Cardiac fibroblast (primary cell): ENCODE data around the gene ARMH3.

Experiments
- DNase-seq, 2 donors: peaks; one replicate each; pipeline versions ENCODE4 v3.0.0 to v3.0.0-alpha.2; 2010; ENCODE audit warnings: low read depth in 2 of 2
- H3K4me3 ChIP-seq, 2 donors: replicated peaks in 1 of 2; 1 replicate in 1 of 2; 2 replicates in 1 of 2; pipeline ENCODE4 v1.5.1; 2011; ENCODE audit warnings: low read depth in 2 of 2, low read length in 2 of 2, mild to moderate bottlenecking in 2 of 2, moderate library complexity in 1 of 2
- TF ChIP-seq, protein P1 (sequence below): IDR thresholded peaks from one replicate; pipeline ENCODE4 v1.5.1; 2011; ENCODE audit warnings: low read depth, mild to moderate bottlenecking, low read length, inconsistent platforms

ARMH3 gene

DNA sequence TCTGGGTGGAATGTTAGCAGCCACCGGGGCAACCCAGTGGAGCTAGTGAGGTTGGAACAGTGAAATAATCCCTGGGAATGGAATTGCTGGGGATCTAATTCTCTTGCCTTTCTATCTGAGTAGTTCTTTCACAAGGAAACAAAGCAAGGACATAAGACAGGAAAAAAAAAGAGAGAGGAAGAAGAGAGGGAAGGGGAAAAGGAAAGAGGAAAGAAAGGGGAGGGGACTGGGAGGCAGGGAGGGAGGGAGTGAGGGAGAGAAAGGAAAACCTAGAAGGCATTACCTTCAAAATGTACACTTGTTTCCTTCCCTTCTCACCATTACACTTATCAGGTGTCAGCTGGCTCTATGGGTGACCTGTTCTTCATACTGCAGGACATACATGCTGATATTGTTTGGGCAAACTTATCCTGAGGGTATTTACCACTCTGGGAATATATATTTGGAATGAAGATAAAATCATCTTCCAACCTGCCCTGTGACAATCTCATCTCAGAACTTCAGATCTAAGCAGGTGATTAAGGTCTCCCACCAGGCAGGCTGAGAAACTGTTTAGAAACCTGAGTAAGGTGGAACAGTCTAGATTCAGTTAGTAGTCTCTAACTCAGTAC, 162.4 kb downstream of the ARMH3 start:
- TF ChIP-seq, protein P1, sequence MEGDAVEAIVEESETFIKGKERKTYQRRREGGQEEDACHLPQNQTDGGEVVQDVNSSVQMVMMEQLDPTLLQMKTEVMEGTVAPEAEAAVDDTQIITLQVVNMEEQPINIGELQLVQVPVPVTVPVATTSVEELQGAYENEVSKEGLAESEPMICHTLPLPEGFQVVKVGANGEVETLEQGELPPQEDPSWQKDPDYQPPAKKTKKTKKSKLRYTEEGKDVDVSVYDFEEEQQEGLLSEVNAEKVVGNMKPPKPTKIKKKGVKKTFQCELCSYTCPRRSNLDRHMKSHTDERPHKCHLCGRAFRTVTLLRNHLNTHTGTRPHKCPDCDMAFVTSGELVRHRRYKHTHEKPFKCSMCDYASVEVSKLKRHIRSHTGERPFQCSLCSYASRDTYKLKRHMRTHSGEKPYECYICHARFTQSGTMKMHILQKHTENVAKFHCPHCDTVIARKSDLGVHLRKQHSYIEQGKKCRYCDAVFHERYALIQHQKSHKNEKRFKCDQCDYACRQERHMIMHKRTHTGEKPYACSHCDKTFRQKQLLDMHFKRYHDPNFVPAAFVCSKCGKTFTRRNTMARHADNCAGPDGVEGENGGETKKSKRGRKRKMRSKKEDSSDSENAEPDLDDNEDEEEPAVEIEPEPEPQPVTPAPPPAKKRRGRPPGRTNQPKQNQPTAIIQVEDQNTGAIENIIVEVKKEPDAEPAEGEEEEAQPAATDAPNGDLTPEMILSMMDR = no peak
- no peak for DNase-seq
- no peak overlapping the region for H3K4me3 ChIP-seq

DNA sequence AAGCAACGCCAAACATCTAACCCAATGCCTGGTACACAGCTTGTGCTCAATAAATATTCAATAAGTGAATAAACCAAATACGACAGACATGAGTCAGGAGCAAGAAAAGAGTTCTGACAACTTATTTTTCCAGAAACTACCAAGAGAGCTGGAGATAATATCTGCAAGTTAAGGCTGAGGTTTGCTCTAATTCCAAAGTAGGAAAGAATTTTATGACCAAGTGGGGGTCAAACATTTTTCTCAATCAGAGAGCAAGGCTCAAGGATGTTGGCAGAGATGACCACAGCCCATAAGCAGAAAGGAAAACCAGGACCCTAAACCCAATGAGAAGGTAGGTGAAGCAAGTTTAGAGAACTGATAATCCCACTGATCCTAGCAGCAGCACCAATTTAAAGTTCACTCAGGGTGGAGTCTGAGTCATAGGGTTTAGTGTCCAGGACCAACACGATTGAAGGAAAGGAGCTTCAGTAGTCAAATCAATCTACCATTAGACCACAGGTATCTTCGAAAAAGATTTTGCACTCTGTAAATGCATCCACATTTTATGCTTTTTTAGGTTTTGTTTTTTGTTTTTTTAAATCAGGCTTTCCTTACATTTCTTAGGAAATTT, 163.1 kb downstream of the ARMH3 start:
- H3K4me3 ChIP-seq = no peak overlapping the region
- TF ChIP-seq, protein P1 = no peak
- DNase-seq = no peak

DNA sequence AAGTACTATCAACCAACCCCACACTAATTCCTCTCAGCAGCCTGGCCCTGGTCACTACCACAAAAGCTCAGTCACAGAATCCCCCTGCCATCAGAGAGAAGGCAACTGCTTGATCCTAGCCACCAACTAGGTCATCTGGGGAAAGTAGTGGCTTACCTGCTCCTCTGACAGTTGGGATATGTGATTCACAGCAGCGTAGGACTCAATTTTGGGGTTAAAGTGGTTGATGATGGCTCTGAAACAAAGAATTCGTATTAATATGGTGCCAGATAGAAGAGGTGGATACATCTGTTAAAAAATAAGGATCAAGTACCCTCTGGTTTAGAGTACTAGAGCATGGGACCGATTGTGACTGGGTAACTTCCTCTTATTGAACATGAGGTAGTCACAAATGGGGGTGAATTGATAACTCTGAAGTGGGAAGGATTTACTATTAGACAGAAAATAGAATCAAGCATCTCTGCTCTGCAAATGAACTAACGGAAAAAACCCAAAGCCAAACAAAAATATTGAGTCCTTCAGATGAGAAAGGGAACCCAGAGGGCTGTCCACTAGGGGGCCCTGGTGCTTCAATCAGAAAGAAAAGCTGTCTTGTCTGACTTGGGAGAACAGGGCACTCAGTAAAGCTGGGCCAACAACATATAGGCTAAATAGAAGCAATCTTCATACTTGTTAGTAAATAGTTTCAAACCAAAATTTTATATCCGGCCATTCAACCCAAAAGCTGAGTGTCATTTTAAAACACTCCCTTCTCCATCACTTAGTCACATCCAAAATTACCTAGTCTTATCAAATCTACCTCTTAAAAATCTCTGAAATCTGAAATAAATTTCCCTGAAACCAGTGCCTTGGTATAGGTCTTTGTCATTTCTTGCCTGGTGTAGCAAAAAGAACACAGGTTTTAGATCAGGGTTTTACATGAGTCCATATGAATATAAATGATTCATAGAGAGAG, 166.4 kb downstream of the ARMH3 start:
- DNase-seq = peak; percentile 87 to 88
- TF ChIP-seq, protein P1 = peak; percentile 91
- no peak overlapping the region for H3K4me3 ChIP-seq

DNA sequence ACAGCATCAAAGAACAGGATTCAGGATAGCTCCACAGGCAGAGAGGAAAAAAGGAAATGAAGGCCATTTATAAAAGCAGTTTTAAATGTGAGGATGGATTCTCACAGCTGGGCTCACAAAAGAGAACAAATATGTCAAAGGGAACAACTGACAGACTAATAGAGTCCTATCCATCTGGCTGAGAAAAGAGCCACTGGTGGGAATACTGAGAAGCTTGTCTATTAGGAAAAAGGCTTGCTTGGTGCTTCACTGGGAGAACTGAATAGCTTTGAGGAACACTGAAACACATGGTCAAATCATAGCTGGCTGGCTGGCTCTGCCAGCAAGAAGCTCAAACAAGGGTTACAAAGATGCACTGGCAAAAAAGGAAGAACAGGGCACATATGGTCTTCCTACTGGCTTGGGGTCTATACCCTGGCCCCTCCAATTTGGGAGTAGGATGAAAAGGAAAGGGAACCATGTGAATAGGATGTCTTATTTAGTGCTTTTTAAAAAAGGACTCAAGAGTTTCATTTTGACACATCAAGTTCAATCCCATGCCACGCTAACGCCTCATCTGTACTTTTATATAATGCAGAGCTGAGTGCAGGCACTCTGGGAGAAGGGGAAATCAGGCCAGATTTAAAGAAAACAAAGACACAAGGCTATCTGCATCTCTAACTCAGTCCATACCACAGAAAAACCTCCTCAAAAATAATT, 167.6 kb downstream of the ARMH3 start:
- no peak for DNase-seq
- H3K4me3 ChIP-seq = no peak overlapping the region
- TF ChIP-seq, protein P1 = no peak

DNA sequence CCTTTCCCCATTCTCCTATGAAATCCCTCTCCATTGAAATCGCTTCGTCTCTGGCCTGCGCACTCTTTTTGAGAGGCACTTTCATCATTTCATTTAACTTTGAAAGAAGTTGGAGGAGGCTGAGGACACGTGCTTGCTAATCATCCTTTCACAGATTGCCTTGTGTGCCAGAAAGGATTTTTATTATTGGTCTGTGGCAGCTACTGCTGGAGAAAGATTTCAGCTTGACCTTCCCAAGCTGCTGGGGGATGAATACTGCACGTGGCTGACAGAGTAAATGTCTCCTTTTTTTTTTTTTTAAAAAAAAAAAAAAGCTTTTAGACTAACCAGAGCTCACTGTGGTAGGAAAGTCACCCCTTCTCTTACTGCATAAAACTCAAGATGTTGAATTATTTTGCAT, 168.2 kb downstream of the ARMH3 start:
- no peak overlapping the region for H3K4me3 ChIP-seq
- TF ChIP-seq, protein P1 = no peak

DNA sequence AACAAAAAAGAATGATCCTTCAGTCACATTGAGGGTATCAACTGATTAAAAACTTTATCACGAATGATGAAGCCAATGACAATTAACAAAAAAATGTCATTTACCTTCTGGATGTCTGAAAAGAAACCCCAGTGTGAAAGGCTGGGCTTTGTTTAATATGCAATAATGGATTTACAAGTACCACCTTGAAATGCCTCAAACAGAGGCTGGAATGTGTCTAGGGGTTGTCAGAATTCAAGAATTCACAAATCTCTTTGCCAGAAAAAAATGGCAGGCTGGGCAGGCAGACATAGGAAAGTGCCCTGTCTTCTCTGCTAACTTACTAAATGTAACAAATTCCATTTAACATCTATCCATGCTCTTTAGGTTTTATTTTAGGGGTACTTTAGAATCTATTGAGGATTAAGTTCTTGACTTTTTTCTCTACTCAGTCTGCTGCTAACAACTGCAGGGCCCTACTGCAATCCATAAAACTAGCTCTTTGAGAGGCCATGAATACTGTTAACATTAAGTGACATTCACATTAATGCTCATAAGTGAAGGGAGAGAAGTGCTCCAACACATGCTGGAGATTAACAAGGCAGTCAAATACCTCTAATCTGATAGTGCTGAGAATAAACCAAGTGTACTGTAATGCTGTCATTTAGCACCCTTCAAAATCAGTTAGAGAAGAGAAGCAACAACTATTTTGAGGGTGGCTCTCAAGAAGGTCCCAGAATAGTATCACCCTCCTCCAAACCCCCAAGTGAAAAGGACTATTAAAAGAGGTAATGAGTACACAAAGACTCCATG, 169.3 kb downstream of the ARMH3 start:
- H3K4me3 ChIP-seq = no peak overlapping the region
- TF ChIP-seq, protein P1 = no peak
- DNase-seq = no peak

More for the DNA sequence above, 168.2 kb downstream of the ARMH3 start:
- DNase-seq = no peak
